Keratinocyte (primary cell): ENCODE data around the gene P2RY2. TPM values are rescaled to one million over a fixed set of nuclear protein-coding genes. Genes with fewer than 3 reads are reported as not detected.

Source experiments
- DNase-seq: peaks from one replicate; pipeline ENCODE4 v3.0.0-alpha.2; 2011; ENCODE audit warnings: low read depth, missing footprints, low spot score
- FAIRE-seq: peaks from 2 replicates; lab custom pipeline; 2011; peaks lifted over from hg19 to GRCh38; lab: Jason Lieb, UNC
- H2AFZ ChIP-seq: 2 replicates; pipeline ENCODE4 v1.6.0; 2012; ENCODE audit warnings: low read length, control low read depth, inconsistent platforms; ENCODE audit not compliant: control insufficient read depth
- H3K27ac ChIP-seq: 2 replicates; pipeline ENCODE4 v1.5.1; 2011; ENCODE audit warnings: low read length; ENCODE audit not compliant: control insufficient read depth, insufficient read depth
- H3K27me3 ChIP-seq: 3 replicates; pipeline ENCODE4 v1.6.0; 2011; ENCODE audit warnings: low read length; ENCODE audit not compliant: control insufficient read depth, insufficient read depth; ENCODE audit errors: extremely low read depth
- H3K36me3 ChIP-seq, 2 experiments: 2 replicates in 1 of 2; 3 replicates in 1 of 2; pipeline ENCODE4 v1.5.1; 2011; ENCODE audit warnings: low read length in 2 of 2, mild to moderate bottlenecking in 1 of 2; ENCODE audit not compliant: control insufficient read depth in 2 of 2, insufficient read depth in 2 of 2; ENCODE audit errors: extremely low read depth in 1 of 2
- H3K4me1 ChIP-seq: 3 replicates; pipeline ENCODE4 v1.5.1; 2011; ENCODE audit warnings: low read length; ENCODE audit not compliant: control insufficient read depth, insufficient read depth; ENCODE audit errors: extremely low read depth
- H3K4me2 ChIP-seq: 3 replicates; pipeline ENCODE4 v1.6.0; 2011; ENCODE audit warnings: low read depth, low read length; ENCODE audit not compliant: control insufficient read depth, insufficient read depth; ENCODE audit errors: extremely low read depth
- H3K4me3 ChIP-seq, 3 experiments: fragments of 200-600 bp in 1 of 3; sonication (generic) in 1 of 3; 2 replicates in 2 of 3; 3 replicates in 1 of 3; pipeline ENCODE4 v1.5.1; 2011 to 2016; ENCODE audit warnings: low read length in 3 of 3, mild to moderate bottlenecking in 3 of 3, control low read depth in 2 of 3, inconsistent platforms in 1 of 3, low read depth in 1 of 3, mixed read lengths in 1 of 3, mixed run types in 1 of 3, moderate library complexity in 1 of 3; ENCODE audit not compliant: control insufficient read depth in 2 of 3, insufficient read depth in 2 of 3; ENCODE audit errors: extremely low read depth in 1 of 3
- H3K79me2 ChIP-seq: 2 replicates; pipeline ENCODE4 v1.6.0; 2012; ENCODE audit warnings: low read length; ENCODE audit not compliant: control insufficient read depth, insufficient read depth
- H3K9ac ChIP-seq: 3 replicates; pipeline ENCODE4 v1.6.0; 2011; ENCODE audit warnings: low read length; ENCODE audit not compliant: control insufficient read depth, insufficient read depth; ENCODE audit errors: extremely low read depth
- H3K9me1 ChIP-seq: 3 replicates; pipeline ENCODE4 v1.6.0; 2011; ENCODE audit warnings: low read length; ENCODE audit not compliant: control insufficient read depth, insufficient read depth; ENCODE audit errors: extremely low read depth
- H3K9me3 ChIP-seq: 2 replicates; pipeline ENCODE4 v1.5.1; 2012; ENCODE audit warnings: low read depth, low read length; ENCODE audit not compliant: control insufficient read depth
- H4K20me1 ChIP-seq: 3 replicates; pipeline ENCODE4 v1.6.0; 2011; ENCODE audit warnings: low read length; ENCODE audit not compliant: control insufficient read depth, insufficient read depth; ENCODE audit errors: extremely low read depth
- EZH2 ChIP-seq: IDR thresholded peaks from one replicate; pipeline ENCODE4 v1.6.1; 2012; ENCODE audit warnings: inconsistent platforms, mild to moderate bottlenecking, low read length, moderate library complexity
- dilution Hi-C: fragments of 300-500 bp; cut with MboI; formaldehyde crosslinking; loops from one replicate; pipeline ENCODE4 v1.7.0; 2020; ENCODE audit warnings: low sequenced_read_pairs; ENCODE audit not compliant: extremely low pct_ligation_motif_present
- polyA plus RNA-seq, 5 experiments: library from polyadenylated mRNA; depleted of rRNA in 3 of 5; stranded (reverse) in 3 of 5; stranded (forward) in 1 of 5; unstranded in 1 of 5; fragments of >200 nt; gene quantifications; 1 replicate in 1 of 5; 2 replicates in 3 of 5; 3 replicates in 1 of 5; pipeline versions ENCODE4 v1.2.1 to v1.2.3, GENCODE V29; 2011 to 2012; ENCODE audit warnings: missing spikeins in 2 of 5, low read depth in 1 of 5, low replicate concordance in 1 of 5
- TF ChIP-seq, protein P1 (sequence below), 3 experiments: IDR thresholded peaks in 1 of 3; conservative IDR thresholded peaks in 1 of 3; optimal IDR thresholded peaks in 1 of 3; 2 replicates in 2 of 3; 3 replicates in 1 of 3; pipeline versions ENCODE3 to v1.5.1; 2011; ENCODE audit warnings: low read length in 3 of 3, mild to moderate bottlenecking in 3 of 3, moderate library complexity in 2 of 3, control low read depth in 1 of 3, inconsistent platforms in 1 of 3; ENCODE audit not compliant: insufficient read depth in 2 of 3; ENCODE audit errors: extremely low read depth in 1 of 3

Gene P2RY2
- polyA plus RNA-seq, 1 donor (not counting 4 experiments of a cell fraction or from before 2014, with no cell fraction given) = 5.1 TPM

DNA sequence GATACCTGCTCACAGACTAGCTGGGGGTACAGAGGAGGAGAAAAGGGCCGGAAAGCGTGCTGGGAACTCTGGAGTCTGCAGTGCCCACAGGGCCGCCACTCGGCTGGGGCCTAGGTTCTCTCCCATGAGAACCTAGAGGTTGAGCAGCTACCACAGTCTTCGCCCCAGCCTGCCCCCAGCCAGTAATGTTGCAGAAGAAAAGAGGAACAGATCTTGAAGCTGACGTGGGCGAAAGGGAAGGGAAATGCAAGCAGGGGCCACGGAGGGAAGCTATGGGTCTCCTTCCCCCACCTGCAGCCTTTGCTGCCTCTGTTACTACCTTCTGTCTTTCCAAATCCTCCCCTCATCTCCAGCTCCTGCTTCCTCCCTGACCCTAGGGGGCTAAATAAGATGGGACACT lies 28.8 kb upstream of the P2RY2 start:
- dilution Hi-C loops = no loop called here
- Histone ChIP-seq H3K9ac (no peak overlapping the region), H3K9me1 (no peaks in the 10 kb centered on the region), H3K27ac (no peak overlapping the region), H3K36me3 (no peaks in the 10 kb centered on the region), H4K20me1 (no peaks in the 10 kb centered on the region), H3K4me1 (peaks cover 68% of the 10 kb centered on the region), H3K4me3 (no peak overlapping the region), H2AFZ (no peak overlapping the region), H3K27me3 (no peaks in the 10 kb centered on the region), H3K79me2 (no peaks in the 10 kb centered on the region), H3K9me3 (no peaks in the 10 kb centered on the region), H3K4me2 (no peak overlapping the region)
- FAIRE-seq = no peak
- TF ChIP-seq EZH2 = no peak
- TF ChIP-seq, protein P1, sequence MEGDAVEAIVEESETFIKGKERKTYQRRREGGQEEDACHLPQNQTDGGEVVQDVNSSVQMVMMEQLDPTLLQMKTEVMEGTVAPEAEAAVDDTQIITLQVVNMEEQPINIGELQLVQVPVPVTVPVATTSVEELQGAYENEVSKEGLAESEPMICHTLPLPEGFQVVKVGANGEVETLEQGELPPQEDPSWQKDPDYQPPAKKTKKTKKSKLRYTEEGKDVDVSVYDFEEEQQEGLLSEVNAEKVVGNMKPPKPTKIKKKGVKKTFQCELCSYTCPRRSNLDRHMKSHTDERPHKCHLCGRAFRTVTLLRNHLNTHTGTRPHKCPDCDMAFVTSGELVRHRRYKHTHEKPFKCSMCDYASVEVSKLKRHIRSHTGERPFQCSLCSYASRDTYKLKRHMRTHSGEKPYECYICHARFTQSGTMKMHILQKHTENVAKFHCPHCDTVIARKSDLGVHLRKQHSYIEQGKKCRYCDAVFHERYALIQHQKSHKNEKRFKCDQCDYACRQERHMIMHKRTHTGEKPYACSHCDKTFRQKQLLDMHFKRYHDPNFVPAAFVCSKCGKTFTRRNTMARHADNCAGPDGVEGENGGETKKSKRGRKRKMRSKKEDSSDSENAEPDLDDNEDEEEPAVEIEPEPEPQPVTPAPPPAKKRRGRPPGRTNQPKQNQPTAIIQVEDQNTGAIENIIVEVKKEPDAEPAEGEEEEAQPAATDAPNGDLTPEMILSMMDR (optimal IDR thresholded peaks at IDR 0.05 in 1 of 3, IDR thresholded peaks at IDR 0.05 in 1 of 3, conservative IDR thresholded peaks at IDR 0.05 in 1 of 3; ENCODE audit: extremely low read depth in 1 of 3, insufficient read depth in 2 of 3, low read length in 3 of 3) = no peak
- DNase-seq = no peak

DNA sequence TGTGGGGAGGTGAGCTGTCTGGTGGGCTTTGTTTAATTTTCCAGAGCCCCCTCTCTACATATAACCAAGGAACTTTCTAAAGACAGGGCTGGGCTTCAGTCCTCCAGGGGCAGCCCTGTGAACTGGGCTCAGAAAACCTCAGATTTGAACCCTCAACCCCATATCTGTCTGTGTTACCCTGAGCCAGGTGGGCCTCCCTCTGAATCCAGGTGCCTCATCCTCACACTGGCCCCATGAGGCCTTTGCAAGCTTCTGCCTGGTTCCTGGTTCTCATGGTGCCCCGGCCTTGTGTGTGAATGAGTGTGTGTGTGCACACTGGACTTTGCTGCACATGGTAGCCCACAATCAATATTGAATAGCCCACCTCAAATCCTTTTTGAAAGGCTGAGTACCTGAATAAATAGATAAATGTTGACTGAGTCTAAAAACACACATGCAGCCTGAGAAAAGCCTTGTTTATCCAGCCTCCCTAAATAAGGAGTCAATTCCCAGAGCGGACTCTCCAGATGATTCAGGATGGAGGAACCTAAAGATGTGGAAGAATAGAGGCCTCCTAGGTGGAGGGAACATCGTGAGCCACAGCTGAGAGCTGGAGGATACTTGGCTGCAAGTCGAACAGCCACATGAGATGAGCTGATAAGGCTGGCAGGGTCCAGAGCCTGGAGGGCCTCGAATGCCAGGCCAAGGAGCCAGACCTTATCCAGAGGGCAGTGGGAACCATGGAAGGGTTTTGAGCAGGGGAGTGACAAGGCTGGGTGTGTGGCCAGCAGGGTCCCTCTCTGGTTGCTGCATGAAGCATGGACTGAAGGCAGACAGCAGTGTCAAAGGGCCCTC lies 28.1 kb upstream of the P2RY2 start:
- H3K4me2 ChIP-seq = no peak overlapping the region
- H4K20me1 ChIP-seq = no peaks in the 10 kb centered on the region
- H3K9ac ChIP-seq = no peak overlapping the region
- TF ChIP-seq, protein P1 (optimal IDR thresholded peaks at IDR 0.05 in 1 of 3, IDR thresholded peaks at IDR 0.05 in 1 of 3, conservative IDR thresholded peaks at IDR 0.05 in 1 of 3; ENCODE audit: extremely low read depth in 1 of 3, insufficient read depth in 2 of 3, low read length in 3 of 3) = no peak
- TF ChIP-seq EZH2 = no peak
- no peak overlapping the region for H2AFZ ChIP-seq
- no peaks in the 10 kb centered on the region for H3K79me2 ChIP-seq
- peaks cover 72% of the 10 kb centered on the region for H3K4me1 ChIP-seq
- H3K36me3 ChIP-seq = no peaks in the 10 kb centered on the region
- H3K9me3 ChIP-seq = no peaks in the 10 kb centered on the region
- no peak for DNase-seq
- H3K4me3 ChIP-seq = no peak overlapping the region
- no peaks in the 10 kb centered on the region for H3K27me3 ChIP-seq
- peaks cover 4% of the 10 kb centered on the region for H3K9me1 ChIP-seq
- dilution Hi-C loops = no loop called here
- FAIRE-seq = no peak
- H3K27ac ChIP-seq = no peak overlapping the region
